Gastrocnemius medialis (tissue), 4 donors: ENCODE data around the gene TPK1.

ENCODE experiments used
- POLR2A ChIP-seq, 2 donors: fragments of 450-650 bp; IDR thresholded peaks; one replicate each; pipeline ENCODE4 v1.6.1; 2017; ENCODE audit warnings: antibody characterized with exemption in 2 of 2, mild to moderate bottlenecking in 2 of 2, moderate library complexity in 2 of 2
- TF ChIP-seq, protein P1 (sequence below), 5 experiments: fragments of 450-650 bp in 3 of 5; fragments of 200-600 bp in 2 of 5; sonication (generic) in 2 of 5; IDR thresholded peaks in 4 of 5; conservative IDR thresholded peaks in 1 of 5; 1 replicate in 4 of 5; 2 replicates in 1 of 5; pipeline ENCODE4 v1.5.1; 2016 to 2019; ENCODE audit warnings: antibody characterized with exemption in 5 of 5, mild to moderate bottlenecking in 3 of 5, moderate library complexity in 3 of 5

DNA sequence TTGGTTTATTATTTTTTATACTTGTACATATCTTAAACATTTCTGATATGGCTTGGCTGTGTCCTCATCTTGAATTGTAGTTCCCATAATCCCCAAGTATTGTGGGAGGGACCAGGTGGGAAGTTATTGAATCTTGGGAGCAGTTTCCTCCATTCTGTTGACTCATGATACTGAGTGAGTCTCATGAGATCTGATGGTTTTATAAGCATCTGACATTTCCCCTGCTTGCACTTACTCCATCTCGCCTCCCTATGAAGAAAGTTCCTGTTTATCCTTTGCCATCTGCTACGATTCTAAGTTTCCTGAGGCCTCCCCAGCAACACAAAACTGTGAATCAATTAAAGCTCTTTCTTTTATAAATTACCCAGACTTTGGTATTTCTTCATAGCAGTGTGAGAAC, 207.7 kb downstream of the TPK1 start:
- TF ChIP-seq, protein P1, sequence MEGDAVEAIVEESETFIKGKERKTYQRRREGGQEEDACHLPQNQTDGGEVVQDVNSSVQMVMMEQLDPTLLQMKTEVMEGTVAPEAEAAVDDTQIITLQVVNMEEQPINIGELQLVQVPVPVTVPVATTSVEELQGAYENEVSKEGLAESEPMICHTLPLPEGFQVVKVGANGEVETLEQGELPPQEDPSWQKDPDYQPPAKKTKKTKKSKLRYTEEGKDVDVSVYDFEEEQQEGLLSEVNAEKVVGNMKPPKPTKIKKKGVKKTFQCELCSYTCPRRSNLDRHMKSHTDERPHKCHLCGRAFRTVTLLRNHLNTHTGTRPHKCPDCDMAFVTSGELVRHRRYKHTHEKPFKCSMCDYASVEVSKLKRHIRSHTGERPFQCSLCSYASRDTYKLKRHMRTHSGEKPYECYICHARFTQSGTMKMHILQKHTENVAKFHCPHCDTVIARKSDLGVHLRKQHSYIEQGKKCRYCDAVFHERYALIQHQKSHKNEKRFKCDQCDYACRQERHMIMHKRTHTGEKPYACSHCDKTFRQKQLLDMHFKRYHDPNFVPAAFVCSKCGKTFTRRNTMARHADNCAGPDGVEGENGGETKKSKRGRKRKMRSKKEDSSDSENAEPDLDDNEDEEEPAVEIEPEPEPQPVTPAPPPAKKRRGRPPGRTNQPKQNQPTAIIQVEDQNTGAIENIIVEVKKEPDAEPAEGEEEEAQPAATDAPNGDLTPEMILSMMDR (IDR thresholded peaks at IDR 0.05 in 4 of 5, conservative IDR thresholded peaks at IDR 0.05 in 1 of 5), result no peak
- TF ChIP-seq POLR2A (IDR thresholded peaks at IDR 0.05), result no peak
